ENCODE data around the gene SLC39A13.

SLC39A13 gene

GRCh38 chr11:47436726-47437125 lies 28.3 kb downstream of the SLC39A13 start:
- no peak for TF ChIP-seq CTCF (IDR thresholded peaks at IDR 0.05; ENCODE audit: low read depth, low read length)
- no peak overlapping the region for H3K4me3 ChIP-seq (replicated peaks in 1 of 2; ENCODE audit: low read depth in 2 of 2, low read length in 2 of 2)
- no peak for DNase-seq (ENCODE audit: low read depth in 2 of 2)

DNA sequence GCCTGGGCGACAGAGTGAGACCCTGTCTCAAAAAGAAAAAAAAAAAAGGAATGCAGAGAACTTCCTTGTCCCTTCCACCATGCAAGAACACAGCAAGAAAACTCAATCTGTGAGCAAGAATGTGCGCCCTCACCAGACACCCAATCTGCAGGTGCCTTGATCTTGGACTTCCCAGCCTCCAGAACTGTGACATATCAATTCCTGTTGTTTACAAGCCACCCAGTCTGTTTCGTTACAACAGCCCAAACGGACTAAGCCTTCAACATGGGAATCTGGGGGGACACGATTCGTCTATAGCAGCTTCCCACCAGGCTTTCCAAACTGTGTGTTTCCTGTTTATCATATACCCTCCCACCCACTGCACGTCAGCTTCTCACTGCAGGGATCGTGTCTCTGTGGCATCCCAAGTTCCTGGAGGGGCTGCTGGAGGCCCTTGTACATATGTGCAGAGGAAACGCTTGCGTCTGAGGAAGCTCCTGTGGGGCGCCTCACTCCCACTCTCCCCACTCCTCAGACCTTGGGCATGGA lies 28.9 kb downstream of the SLC39A13 start:
- TF ChIP-seq CTCF (IDR thresholded peaks at IDR 0.05; ENCODE audit: low read depth, low read length), result no peak
- no peak overlapping the region for H3K4me3 ChIP-seq (replicated peaks in 1 of 2; ENCODE audit: low read depth in 2 of 2, low read length in 2 of 2)
- DNase-seq (ENCODE audit: low read depth in 2 of 2), result no peak

- no peak for DNase-seq (ENCODE audit: low read depth in 2 of 2)
- H3K4me3 ChIP-seq (replicated peaks in 1 of 2; ENCODE audit: low read depth in 2 of 2, low read length in 2 of 2), result no peak overlapping the region
- TF ChIP-seq CTCF (IDR thresholded peaks at IDR 0.05; ENCODE audit: low read depth, low read length), result no peak
Observed at GRCh38 chr11:47437746-47438418, 29.5 kb downstream of the SLC39A13 start.

- DNase-seq (ENCODE audit: low read depth in 2 of 2), result no peak
Observed at GRCh38 chr11:47438721-47439120, 30.3 kb downstream of the SLC39A13 start.

GRCh38 chr11:47440054-47440476 lies 31.7 kb downstream of the SLC39A13 start:
- TF ChIP-seq CTCF (IDR thresholded peaks at IDR 0.05; ENCODE audit: low read depth, low read length), result no peak
- no peak for DNase-seq (ENCODE audit: low read depth in 2 of 2)
- no peak overlapping the region for H3K4me3 ChIP-seq (replicated peaks in 1 of 2; ENCODE audit: low read depth in 2 of 2, low read length in 2 of 2)

More at GRCh38 chr11:47438721-47439120, 30.3 kb downstream of the SLC39A13 start:
- no peak overlapping the region for H3K4me3 ChIP-seq (replicated peaks in 1 of 2; ENCODE audit: low read depth in 2 of 2, low read length in 2 of 2)
- TF ChIP-seq CTCF (IDR thresholded peaks at IDR 0.05; ENCODE audit: low read depth, low read length), result no peak

DNA sequence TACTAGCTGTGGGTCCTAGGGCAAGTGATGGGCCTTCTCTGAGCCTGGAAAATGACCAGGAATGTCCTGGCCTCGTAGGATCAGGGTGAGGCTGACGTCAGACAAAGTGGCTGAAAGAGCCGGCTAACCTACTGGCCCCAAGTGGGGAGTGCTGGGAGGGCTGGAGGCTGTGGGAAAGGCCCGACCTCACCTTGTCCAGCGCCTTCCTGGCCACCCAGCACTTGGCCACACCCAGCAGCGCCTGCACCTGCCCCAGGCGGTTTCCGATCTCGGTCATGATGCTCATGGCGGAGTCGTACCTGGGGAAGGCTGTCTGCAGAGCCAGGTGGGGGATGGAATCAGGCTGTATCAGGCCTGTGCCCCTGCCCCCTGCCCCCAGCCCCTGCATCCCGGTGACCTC lies 33.0 kb downstream of the SLC39A13 start:
- no peak for DNase-seq (ENCODE audit: low read depth in 2 of 2)
- H3K4me3 ChIP-seq (replicated peaks in 1 of 2; ENCODE audit: low read depth in 2 of 2, low read length in 2 of 2), result no peak overlapping the region
- no peak for TF ChIP-seq CTCF (IDR thresholded peaks at IDR 0.05; ENCODE audit: low read depth, low read length)

Measured in cardiac fibroblast (primary cell).